Measurements from ENCODE around the gene PTPRE.

Gene PTPRE

GRCh38 chr10:127903789-127904188 lies 3.1 kb upstream of the PTPRE start:
- Mint-ChIP-seq H3K4me1 (peaks cover 9% of the 10 kb centered on the region), H3K9me3 (no peaks in the 10 kb centered on the region), H3K27ac (no peak overlapping the region), H3K36me3 (ENCODE audit: low read depth) (no peaks in the 10 kb centered on the region), H3K27me3 (ENCODE audit: low read depth, poor library complexity) (peaks cover 46% of the 10 kb centered on the region), H3K4me3 (no peak overlapping the region)
- no peak for TF ChIP-seq CTCF (IDR thresholded peaks at IDR 0.05)
- no peak for DNase-seq

- H3K4me1 Mint-ChIP-seq, result peaks cover 13% of the 10 kb centered on the region
These were observed 2.4 kb upstream of the PTPRE start for GRCh38 chr10:127904311-127905000.

GRCh38 chr10:127905001-127905847 lies 1.7 kb upstream of the PTPRE start:
- H3K4me1 Mint-ChIP-seq, result peaks cover 14% of the 10 kb centered on the region
- peaks cover 60% of the 10 kb centered on the region for H3K27me3 Mint-ChIP-seq (ENCODE audit: low read depth, poor library complexity)
- peak overlapping the region; percentile 14 for H3K4me3 Mint-ChIP-seq
- peak overlapping the region; percentile 1 for H3K27ac Mint-ChIP-seq
- H3K9me3 Mint-ChIP-seq, result no peaks in the 10 kb centered on the region
- no peaks in the 10 kb centered on the region for H3K36me3 Mint-ChIP-seq (ENCODE audit: low read depth)
- no peak for TF ChIP-seq CTCF (IDR thresholded peaks at IDR 0.05)
- no peak for DNase-seq

More at GRCh38 chr10:127904311-127905000, 2.4 kb upstream of the PTPRE start:
- H3K9me3 Mint-ChIP-seq, result no peaks in the 10 kb centered on the region
- no peaks in the 10 kb centered on the region for H3K36me3 Mint-ChIP-seq (ENCODE audit: low read depth)
- TF ChIP-seq CTCF (IDR thresholded peaks at IDR 0.05), result no peak
- peaks cover 52% of the 10 kb centered on the region for H3K27me3 Mint-ChIP-seq (ENCODE audit: low read depth, poor library complexity)
- H3K27ac Mint-ChIP-seq, result no peak overlapping the region
- no peak for DNase-seq
- no peak overlapping the region for H3K4me3 Mint-ChIP-seq

- Mint-ChIP-seq H3K27ac (no peak overlapping the region), H3K27me3 (ENCODE audit: low read depth, poor library complexity) (peaks cover 65% of the 10 kb centered on the region), H3K4me3 (no peak overlapping the region), H3K4me1 (peaks cover 14% of the 10 kb centered on the region), H3K36me3 (ENCODE audit: low read depth) (no peaks in the 10 kb centered on the region), H3K9me3 (no peaks in the 10 kb centered on the region)
- no peak for TF ChIP-seq CTCF (IDR thresholded peaks at IDR 0.05)
- DNase-seq, result no peak
These were observed 1.0 kb upstream of the PTPRE start for GRCh38 chr10:127905848-127906261.

- TF ChIP-seq CTCF (IDR thresholded peaks at IDR 0.05), result no peak
- Mint-ChIP-seq H3K4me1 (peaks cover 14% of the 10 kb centered on the region), H3K27ac (no peak overlapping the region), H3K4me3 (peak overlapping the region; percentile 66), H3K36me3 (ENCODE audit: low read depth) (no peaks in the 10 kb centered on the region), H3K9me3 (no peaks in the 10 kb centered on the region), H3K27me3 (ENCODE audit: low read depth, poor library complexity) (peaks cover 70% of the 10 kb centered on the region)
- DNase-seq, result peak; percentile 47
These were observed 655 bp downstream of the PTPRE start for GRCh38 chr10:127907411-127908105.
